OCI-LY7 (cell line): ENCODE results near the gene PHACTR3.

Source experiments
- EZH2phosphoT487 ChIP-seq: fragments of 200-600 bp; sonication (generic); IDR thresholded peaks from 2 replicates; pipeline ENCODE4 v1.6.1; 2018; ENCODE audit warnings: low read depth, borderline replicate concordance, mild to moderate bottlenecking, mixed run types, antibody characterized with exemption, low read length, moderate library complexity, mixed read lengths
- TF ChIP-seq, protein P1 (sequence below): fragments of 200-600 bp; sonication (generic); conservative IDR thresholded peaks from 2 replicates; pipeline ENCODE4 v1.5.1; 2014; ENCODE audit warnings: mild to moderate bottlenecking, antibody characterized with exemption, low read length, moderate library complexity, mixed read lengths

DNA sequence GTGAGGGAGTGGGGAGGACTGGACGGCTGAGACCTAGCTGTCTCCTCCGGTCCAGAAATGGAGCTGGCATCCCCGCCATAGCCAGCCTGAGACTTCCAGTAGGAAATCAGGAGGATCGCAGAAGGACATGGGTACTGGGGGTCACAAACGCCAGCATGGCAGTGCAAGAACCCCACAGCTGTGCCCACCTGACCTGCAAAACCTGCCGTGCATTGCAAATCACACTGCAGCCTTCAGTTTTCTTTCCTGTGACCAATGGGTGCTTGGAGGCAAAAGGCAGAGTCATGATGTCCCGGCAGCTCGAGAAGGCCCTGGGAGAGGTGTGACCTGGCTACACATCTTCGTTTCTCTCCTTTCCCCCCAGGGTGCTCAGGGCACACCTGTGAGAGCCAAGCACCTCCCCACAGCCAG is 23.3 kb upstream of the PHACTR3 start:
- TF ChIP-seq, protein P1, sequence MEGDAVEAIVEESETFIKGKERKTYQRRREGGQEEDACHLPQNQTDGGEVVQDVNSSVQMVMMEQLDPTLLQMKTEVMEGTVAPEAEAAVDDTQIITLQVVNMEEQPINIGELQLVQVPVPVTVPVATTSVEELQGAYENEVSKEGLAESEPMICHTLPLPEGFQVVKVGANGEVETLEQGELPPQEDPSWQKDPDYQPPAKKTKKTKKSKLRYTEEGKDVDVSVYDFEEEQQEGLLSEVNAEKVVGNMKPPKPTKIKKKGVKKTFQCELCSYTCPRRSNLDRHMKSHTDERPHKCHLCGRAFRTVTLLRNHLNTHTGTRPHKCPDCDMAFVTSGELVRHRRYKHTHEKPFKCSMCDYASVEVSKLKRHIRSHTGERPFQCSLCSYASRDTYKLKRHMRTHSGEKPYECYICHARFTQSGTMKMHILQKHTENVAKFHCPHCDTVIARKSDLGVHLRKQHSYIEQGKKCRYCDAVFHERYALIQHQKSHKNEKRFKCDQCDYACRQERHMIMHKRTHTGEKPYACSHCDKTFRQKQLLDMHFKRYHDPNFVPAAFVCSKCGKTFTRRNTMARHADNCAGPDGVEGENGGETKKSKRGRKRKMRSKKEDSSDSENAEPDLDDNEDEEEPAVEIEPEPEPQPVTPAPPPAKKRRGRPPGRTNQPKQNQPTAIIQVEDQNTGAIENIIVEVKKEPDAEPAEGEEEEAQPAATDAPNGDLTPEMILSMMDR, result no peak
- no peak for TF ChIP-seq EZH2phosphoT487
